ENCODE results near the gene GRIFIN. TPM values are rescaled to one million over a fixed set of nuclear protein-coding genes. Genes with fewer than 3 reads are reported as not detected.

Gene GRIFIN
- total RNA-seq, 1 donor from 2014 or later = not detected

DNA sequence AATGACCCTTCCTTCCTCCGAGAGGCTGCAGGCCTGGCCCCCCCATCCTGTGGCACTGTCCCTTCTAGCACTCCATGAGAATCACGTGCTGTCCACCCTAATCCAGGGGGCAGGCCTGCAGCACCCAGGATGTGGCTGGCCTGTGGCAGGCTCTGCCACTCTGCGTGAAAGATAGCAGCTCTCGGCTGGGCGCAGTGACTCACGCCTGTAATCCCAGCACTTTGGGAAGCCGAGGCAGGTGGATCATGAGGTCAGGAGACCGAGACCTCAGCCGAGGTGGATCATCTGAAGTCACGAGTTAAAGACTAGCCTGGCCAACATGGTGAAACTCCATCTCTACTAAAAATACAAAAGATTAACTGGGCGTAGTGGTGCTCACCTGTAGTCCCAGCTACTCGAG lies 24.5 kb upstream of the GRIFIN start:
- intact Hi-C loops (cut with micrococcal nuclease) = no loop called here

DNA sequence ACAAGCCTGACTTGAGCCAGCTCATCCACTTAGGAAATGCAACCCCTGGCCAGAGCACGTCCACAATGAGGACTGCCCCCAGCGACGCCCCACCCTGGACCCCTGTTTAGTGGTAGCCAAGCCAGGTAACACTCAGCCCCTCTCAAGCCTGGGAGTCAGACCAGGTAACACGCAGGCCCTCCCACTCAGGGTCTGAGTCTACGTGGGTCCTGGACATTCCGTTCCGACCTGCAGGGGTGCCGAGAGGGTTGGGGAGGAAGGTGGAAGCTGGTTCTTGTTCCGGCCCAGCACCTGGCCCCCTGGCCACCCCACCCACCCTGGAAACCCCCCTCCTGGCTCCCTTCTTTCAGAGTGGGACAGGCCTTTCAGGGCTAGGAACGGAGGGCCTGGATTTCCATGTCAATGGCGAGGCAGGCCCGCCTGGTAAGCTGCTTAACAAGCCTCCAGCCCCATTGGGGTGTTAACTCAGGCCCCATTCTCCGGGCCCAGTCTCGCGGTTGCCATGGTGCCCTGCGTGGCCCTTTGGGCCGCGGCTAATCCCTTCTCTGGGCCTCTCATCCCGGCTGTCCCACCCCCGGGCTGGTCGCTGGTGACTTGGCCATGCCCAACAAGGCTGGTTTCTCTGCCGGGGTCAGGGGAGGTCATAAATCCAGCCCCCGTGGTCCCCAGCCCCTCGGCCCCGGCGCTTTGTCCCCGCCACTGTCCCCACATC lies 23.7 kb upstream of the GRIFIN start:
- intact Hi-C loops (cut with micrococcal nuclease) = no loop called here

DNA sequence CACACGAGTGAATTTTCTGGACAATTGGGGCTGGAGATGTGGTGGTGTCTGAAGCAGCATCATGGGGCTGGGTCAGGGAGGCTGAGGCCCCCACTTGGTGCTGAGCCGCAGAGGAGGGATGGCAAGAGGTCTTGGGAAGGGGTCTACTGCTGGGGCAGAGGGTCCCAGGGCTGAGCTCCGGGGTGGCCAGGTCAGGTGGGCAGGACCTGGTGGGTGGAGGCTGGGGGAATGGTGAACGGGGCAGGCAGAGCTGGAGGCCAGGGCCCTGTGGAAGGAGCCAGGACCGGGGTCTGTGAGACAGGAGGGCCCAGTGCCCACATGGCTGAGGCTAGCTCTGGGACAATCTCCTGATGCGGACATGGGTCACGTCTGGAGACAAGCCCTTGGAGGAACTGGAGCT lies 23.0 kb upstream of the GRIFIN start:
- intact Hi-C loops (cut with micrococcal nuclease) = no loop called here

DNA sequence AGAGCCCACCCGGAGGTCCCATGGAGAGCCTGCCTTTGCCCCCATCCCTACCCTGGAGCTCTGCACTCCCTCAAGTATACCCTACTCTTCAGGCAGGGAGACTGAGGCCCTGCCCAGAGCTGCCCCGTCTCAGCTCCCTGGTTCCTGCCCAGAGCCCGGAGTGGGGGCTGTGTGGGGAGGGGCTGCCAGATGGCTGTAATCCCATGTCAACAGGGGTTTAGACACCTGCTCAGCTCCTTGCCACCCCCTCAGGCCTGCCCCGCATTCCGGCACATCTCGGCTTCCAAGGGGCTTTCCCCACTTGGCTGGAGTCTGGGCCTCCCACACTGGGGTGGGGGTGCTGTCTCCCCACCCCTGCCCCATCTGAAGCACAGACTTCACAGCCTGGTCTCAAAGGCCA lies 22.5 kb upstream of the GRIFIN start:
- intact Hi-C loops (cut with micrococcal nuclease) = no loop called here

DNA sequence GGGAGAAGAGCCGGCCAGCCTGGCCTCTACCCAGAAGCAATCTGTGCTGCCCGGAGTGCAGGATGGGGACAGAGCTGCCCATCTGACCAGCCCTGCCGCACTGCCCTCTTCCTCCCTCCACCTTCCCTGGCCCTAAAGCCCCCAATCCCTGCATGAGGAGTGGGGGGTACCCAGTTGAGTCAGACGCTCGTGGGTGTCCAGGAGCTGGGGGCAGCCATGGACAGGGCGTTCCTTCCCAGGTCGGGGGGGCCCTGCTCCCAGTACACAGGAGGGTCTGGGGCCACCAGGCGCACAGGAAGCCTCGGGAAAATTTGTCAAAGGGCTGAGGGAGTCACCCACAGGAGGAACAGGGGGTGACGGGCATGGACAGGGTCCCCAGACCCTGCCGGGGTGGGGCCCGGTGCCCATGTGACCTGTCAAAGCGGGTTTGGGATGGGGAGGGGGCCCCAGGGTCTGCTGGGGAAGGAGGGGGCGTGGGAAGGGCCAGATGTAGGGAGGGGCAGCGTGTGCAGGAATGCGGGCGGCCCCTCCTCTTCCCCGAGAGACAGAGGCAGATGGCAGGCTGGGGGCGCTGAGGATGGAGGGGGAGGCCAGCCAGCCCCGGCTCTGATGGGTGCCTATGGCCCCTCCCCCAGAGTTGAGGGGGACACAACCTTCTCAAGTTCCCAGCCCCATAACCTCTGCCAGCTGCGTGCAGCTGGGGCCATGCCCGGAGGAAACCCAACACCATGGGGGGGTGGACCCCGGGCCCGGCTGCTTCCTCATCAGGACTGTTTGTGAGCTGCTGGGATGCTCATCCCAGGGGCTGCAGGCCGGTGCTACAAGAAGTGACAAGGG lies 21.5 kb upstream of the GRIFIN start:
- intact Hi-C loops (cut with micrococcal nuclease) = no loop called here

DNA sequence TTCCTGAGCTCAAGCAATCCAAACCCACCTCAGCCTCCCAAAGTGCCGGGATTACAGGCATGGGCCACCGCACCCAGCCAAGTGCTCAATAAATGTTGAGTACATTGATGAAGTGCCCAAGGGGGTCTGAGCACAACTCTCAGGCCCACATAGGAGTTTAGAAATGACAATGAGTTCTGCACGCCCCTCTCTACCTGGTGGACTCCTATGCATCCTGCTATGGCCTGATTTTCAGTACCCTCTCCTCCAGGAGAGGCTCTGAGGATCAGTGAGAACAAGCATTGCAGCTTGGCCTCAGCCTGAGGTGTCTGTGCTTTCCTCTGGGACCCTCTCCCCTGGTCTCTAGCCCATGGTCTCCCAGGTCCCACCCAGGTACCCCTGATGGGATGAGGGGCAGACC lies 20.9 kb upstream of the GRIFIN start:
- intact Hi-C loops (cut with micrococcal nuclease) = no loop called here

DNA sequence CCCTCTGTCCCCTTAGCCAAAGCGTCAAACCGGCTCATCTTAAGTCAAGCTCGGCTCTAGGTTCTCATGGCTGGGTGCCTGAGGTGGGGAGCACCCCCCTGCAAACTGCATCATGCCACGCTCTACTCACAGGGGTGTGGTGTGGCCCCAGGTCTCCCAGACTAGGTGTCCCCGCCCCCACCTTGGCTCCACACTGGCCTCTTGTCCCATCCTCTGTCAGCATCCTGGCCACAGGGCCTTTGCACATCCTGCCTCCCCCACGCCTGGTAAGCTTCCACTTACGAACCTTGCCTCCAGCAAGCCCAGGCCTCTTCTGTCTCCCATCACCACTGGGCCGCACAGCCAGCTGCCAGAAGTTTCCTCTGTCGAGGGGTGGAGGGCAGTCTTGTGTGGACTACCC lies 20.2 kb upstream of the GRIFIN start:
- intact Hi-C loops (cut with micrococcal nuclease) = no loop called here

DNA sequence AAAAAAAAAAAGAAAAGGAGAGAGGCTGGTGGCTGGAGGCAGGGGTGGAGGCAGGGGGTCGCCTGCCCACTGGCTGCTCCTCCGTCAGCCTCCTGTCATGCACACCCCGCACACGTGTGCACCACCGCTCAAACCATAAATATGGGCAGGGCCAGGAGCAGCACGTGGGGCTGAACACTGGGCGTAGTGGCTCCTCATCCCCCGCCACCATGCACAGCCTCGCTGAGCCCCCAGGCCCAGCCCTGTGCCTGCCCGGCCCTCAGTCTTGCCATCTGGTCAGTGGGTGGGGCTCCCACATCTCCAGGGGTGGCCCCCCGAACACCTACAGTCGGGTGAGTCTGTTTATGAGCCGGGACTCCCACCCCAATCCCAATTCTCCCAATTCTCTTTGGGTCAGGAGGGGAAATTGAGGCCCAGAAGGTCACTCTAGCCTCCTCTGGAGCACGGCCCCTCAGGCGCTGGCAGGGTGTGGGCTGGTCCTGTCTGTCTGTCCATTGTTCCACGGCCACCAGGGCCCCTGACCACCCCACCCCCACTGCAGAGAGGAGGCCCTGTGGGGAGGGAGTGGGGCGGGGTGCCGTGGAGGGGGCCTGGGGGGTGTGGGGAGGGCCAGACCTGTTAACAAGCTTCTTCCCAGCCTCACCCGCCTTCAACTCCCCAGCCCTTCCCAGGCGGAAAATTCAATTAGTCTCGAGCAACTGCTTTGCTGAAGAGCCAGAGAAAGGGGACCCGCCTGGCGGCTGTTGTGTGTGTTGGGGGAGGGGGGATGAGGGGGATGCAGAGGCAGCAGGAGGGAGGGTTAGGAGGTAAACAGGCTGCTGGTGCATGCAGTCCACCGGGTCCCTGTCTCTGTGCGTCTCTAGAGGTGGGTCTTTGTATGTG lies 19.5 kb upstream of the GRIFIN start:
- intact Hi-C loops (cut with micrococcal nuclease) = no loop called here

DNA sequence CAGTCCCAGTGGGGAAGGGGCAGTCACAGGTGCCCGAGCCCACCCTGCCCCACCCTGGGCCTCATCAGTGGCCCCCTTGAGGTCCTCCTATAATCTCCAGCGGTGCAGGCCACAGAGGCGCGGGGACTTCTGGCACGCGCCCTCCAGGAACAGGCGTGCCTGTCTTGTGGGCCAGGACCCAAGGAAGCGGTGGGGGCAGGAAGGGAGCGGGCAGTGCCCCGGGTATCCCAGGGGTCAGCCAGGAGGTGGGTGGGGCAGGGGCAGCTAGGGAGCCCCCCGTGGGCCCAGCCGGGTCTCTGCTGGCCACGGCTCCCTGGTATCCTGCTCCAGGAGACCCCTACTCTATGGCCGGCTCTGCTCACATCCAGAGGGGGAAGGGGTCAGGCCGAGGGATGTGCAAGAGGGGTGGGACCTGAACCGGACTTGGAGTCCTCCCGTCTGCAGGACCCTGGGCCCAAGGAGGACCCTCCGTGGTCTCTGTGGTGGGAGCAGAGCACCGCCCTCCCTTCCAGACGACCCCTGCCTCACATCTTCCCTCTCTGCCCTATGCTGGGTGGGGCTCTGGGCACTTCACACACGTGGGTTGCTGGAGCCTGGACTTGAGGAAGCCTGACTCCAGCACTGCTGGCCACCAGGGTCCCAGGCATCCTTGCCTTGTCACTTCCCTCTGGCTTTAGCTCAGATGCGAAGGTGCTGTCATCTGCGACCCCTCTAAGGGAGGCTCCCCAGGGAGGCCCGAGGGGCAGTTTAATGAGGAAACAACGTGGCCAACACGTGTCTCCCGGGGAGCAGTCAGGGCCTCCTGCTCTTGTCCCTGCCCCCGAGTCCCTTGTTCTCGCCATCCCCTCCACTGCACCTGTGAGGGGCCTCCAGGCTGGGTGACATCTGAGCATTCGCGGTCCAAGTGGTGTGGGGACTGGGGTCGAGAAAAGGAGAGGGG lies 18.3 kb upstream of the GRIFIN start:
- intact Hi-C loops (cut with micrococcal nuclease) = no loop called here

DNA sequence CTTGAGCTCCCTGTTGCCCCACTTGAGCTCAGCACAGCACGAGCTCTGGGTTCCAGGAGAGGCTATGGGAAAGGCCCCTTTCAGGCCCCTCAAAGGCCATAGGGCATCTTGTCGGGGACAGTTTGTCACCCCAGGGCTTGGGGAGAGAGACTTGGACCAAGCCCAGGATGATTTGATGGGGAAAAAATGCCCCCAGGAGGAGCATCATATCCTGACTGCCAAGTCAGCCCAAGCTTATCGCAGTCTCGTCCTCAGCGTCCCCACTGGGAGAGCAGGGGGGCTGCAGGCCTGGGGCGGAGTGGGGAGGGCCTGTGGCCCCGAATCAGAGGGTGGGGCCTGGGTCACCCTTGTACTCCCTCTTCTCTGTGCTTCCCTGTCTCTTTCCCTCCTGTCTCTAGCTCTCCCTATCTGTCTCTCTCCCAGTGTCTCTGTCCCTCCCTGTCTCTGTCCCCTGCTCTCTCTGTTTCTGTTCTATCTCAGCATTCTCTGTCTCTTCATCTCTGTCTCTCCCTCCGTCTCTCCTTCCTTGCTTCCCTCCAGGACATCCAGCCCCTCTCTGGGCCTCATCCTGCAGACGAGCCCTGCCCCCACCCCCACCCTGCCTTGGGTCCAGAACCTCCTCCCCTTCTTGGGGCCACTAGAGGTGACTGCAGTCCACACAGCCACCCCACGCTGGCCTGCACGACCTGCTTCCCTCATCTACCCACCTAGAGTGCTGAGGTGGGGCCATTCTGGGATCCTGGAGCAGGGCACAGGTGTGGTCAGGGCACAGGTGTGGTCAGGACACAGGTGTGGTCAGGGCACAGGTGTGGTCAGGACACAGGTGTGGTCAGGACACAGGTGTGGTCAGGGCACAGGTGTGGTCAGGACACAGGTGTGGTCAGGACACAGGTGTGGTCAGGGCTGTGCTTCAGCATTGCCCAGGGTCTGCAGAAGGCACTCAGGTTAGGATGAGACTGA lies 17.3 kb upstream of the GRIFIN start:
- intact Hi-C loops (cut with micrococcal nuclease) = no loop called here

DNA sequence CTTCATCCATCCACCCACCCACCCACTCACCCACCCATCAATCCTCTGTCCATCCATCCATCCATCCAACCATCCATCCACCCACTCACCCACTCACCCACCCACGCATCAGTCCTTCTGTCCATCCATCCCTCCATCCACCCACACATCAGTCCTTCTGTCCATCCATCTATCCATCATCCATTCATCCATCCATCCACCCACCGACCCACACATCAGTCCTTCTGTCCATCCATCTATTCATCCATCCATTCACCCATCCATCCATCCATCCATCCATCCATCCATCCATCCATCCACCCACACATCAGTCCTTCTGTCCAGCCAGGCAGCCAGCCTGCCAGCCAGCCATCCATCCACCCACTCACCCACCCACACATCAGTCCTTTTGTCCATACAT lies 15.8 kb upstream of the GRIFIN start:
- intact Hi-C loops (cut with micrococcal nuclease) = no loop called here

DNA sequence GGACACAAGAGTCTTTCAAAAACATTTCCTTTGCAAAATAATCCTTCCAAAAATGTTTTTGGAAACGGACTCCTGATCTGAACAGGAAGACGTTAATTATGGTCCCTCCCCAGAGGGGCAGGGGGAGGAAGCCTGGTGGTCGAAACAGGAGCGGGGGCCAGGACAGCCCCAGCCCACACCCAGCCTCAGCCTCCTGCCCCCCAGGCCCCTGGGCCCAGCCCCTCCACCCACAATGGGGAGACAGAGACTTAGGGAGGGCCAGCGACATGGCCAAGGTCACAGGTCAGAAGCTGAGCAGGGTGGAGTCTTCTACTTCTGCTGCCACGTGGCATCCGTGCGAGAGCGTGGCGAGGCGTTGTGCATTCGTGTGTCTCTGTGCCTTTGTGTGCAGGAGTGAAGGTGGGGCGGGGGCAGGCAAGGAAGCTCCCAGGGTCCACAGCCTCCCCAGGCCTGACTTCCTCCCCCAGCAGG lies 14.0 kb upstream of the GRIFIN start:
- intact Hi-C loops (cut with micrococcal nuclease) = no loop called here

DNA sequence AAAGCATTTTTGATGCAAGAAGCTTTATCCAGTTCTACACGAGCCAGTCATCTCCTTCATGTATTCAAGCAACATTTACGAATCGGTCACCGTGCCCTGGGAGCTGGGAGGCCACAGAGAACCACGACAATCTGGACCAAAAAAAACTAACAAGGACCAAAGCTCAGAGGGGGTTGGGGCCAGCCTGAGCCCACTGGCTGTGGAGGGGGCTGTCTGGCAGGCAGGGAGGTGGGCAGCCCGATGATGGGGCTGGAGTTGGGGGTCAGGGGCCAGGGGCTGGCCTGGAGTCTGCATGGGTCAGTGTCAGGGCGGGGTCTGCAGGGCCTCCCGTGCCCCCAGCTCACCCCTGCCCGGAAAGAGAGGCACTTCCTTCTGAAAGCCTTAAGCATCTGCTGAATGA lies 12.5 kb upstream of the GRIFIN start:
- intact Hi-C loops (cut with micrococcal nuclease) = no loop called here

DNA sequence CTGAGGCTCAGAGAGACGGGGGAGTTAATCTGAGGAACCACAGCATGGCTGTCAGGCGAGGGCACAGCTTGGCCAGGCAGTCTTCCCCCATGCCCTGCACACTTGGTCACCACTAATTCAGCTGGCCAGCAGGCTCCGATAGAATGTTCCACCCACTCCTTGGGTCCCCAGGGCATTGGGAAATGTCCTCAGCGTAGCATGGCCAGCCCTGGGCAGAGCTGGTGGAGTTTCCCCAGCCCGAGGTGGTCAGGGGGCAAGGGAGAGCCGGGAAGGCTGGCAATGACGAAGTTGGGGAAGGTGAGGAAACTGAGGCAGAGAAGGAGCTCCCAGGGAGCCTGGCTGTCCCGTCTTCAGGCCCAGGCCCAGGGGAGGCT lies 12.1 kb upstream of the GRIFIN start:
- intact Hi-C loops (cut with micrococcal nuclease) = no loop called here

DNA sequence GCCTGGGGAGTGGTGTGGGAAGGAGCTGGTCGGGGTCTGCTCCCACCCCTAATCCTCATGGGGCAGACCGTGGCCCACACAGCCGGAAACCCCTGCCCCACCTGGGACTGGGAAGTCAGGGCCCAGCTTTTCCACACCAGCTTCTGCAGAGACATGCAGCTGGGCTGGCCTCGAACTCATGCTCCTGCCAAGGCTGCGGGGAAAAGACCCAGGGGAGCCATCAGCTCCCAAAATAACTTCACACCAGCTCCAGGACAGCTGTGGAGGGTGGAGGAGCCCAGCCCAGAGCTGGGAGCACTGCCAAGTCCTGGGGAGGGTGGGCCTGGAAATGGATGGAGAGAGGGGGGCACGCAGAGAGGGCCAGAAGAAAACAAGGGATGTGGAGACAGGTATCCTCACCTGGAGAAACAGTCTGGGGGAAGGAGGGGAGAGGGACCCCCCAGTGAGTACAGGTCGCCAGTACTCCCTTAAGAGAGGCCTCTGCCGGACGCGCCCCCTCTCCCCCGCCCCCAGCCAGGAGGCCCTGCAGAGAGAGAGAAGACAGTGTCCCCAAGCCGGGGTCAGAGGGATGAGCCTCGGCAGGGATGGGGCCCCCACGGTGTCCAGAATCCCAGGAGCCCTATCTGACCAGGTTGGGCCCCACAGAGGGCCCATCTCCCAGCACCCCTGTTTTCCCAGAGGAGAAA lies 11.5 kb upstream of the GRIFIN start:
- intact Hi-C loops (cut with micrococcal nuclease) = no loop called here

DNA sequence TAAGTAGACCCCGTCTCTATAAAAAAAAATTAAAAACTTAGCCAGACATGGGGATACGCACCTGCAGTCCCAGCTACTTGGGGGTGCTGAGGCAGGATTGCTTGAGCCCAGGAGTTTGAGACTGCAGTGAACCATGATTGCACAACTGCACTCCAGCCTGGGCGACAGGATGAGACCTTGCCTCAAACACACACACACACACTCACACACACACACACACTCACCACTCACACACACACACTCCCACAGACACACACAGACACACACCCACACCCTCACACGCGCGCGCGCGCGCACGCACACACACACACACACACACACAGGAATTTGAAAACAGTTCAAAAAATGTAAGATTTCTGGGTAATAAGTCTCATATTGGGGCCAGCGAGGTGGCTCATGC lies 8.7 kb upstream of the GRIFIN start:
- intact Hi-C loops (cut with micrococcal nuclease) = no loop called here

DNA sequence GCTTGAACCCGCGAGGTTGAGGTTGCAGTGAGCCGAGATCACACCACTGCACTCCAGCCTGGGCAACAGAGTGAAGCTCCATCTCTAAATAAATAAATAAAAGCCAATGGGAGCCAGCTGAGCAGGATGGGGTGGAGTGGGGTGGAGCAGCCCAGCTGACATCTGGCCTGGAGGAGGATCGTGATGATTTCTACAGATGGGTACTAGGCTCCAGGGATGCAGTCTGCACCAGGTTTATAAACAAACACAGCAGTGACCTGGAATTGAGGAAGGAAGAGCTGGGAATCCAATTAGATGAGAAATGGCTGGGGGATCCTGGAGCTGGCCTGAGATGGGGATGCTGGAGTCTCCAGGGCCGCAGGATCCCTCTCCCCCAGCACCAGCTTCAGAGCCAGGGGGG lies 7.3 kb upstream of the GRIFIN start:
- intact Hi-C loops (cut with micrococcal nuclease) = no loop called here

DNA sequence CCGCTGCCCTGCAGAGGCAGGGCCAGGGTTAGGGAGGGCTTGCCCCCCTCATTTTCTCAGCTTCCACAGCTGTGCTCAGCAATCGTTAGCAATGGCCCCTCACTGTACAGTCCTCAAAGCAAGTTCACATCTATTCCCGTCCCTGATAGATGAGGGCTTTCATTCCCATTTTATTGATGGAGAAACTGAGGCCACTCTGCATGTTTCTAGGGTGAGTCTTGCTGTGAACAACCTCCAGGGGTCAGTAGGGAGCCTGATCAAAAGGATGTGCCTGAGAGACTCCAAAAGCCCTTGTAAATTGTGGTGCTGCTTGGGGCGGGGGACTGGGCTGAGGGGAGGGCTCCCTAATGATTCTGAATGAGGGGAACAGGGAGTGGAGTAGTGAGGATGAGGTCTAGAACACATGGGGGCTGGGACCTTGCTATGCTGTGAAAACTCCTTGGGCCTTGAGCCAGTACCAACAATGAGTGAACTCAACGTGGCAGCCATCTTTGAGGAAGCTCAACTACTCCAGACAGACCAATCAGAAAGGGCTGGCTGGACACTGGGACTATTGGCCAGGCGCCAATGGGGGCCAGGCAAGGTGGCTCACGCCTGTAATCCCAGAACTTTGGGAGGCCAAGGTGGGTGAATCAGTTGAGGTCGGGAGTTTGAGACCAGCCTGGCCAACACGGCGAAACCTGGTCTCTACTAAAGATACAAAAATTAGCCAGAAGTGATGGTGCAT lies 6.7 kb upstream of the GRIFIN start:
- intact Hi-C loops (cut with micrococcal nuclease) = no loop called here
